Measurements from ENCODE around the gene TEX54. TPM values are rescaled to one million over a fixed set of nuclear protein-coding genes. Genes with fewer than 3 reads are reported as not detected.
"Not testable (repeated sequence)": the region's sequence is repeated elsewhere in the genome, so short reads cannot be mapped to it uniquely, and the experiment has no call there.

Gene TEX54
- total and polyA plus RNA-seq, 4 experiments from 2014 or later = 1.3 to 1.9 TPM; not detected in 2

DNA sequence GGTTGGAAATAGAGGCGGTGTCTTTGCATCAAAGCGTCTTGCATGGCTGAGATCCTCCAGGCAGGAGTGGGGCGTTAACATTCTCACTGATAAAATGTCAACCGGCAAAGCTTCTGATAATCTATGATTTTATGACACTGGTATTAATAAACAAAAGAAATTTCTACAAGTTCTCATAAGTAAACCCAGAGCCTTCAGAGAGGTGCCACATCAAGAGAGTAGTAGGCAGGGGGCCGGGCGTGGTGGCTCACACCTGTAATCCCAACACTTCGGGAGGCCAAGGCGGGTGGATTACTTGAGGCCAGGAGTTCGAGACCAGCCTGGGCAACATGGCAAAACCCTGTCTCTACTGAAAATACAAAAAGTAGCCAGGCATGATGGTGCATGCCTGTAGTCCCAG, 10.2 kb upstream of the TEX54 start:
- Histone ChIP-seq H3K27ac (ENCODE audit: low read depth, low read length) (peak overlapping the region; percentile 98), H3K4me1 (ENCODE audit: insufficient read depth, low read length) (peaks cover 27% of the 10 kb centered on the region), H3K4me3 (ENCODE audit: low read length in 2 of 2) (peak overlapping the region in 1 of 2 donors; percentile 86)
- H3K36me3 Mint-ChIP-seq = peaks cover 0 to 10% of the 10 kb centered on the region in 2 donors
- ChIA-PET POLR2A (ENCODE audit: partially characterized antibody) (interaction anchor here (0.7 to 13.8 kb wide), 21 partner anchors 10 to 291 kb away, joined by 3 to 801 read pairs (median 4); partner anchors contain the start of genes HNRNPUL2, INTS5, MTA2 and NXF1), CTCF (ENCODE audit: partially characterized antibody) (interaction anchor here (0.8 to 1.0 kb wide), 4 partner anchors 11 to 56 kb away, joined by 3 to 4 read pairs (median 4); no protein-coding TSS in a partner anchor)
- not testable (repeated sequence) for H3K36me3 ChIP-seq (ENCODE audit: insufficient read depth, low read length); H3K27me3 ChIP-seq (ENCODE audit: insufficient read depth, low read length); DNase-seq; H3K4me3 Mint-ChIP-seq; H3K27ac Mint-ChIP-seq; H3K27me3 Mint-ChIP-seq; H3K9me3 Mint-ChIP-seq; H3K9me3 ChIP-seq (ENCODE audit: control insufficient read depth in 1 of 2, low read length in 2 of 2)
- H3K4me1 Mint-ChIP-seq = peaks cover 6 to 27% (median 16%) of the 10 kb centered on the region in 4 donors
- intact Hi-C loops (cut with micrococcal nuclease) = loop anchor here (1.0 kb wide), 1 partner anchor 12 kb away; no protein-coding TSS in a partner anchor

- peak in 2 of 5 donors; percentile 9 to 33 for DNase-seq
- Mint-ChIP-seq H3K4me3 (no peak overlapping the region), H3K27me3 (no peaks in the 10 kb centered on the region), H3K36me3 (peaks cover 4 to 15% of the 10 kb centered on the region in 2 donors), H3K27ac (no peak overlapping the region), H3K9me3 (peaks cover 0 to 7% (median 0%) of the 10 kb centered on the region in 8 donors), H3K4me1 (peaks cover 10 to 32% (median 21%) of the 10 kb centered on the region in 4 donors)
- ChIA-PET CTCF (ENCODE audit: partially characterized antibody) (interaction anchor here (0.8 to 3.0 kb wide), 5 partner anchors 12 to 56 kb away, joined by 3 to 9 read pairs (median 4); no protein-coding TSS in a partner anchor), POLR2A (ENCODE audit: partially characterized antibody) (interaction anchor here (0.8 to 13.8 kb wide), 51 partner anchors 10 to 1365 kb away, joined by 3 to 801 read pairs (median 8); partner anchors contain the start of genes B3GAT3, BSCL2, C11orf98 and CSKMT)
- H3K27ac ChIP-seq (ENCODE audit: low read depth, low read length) = peak overlapping the region; percentile 98
- H3K36me3 ChIP-seq (ENCODE audit: insufficient read depth, low read length) = no peaks in the 10 kb centered on the region
- no peaks in the 10 kb centered on the region for H3K9me3 ChIP-seq (ENCODE audit: control insufficient read depth in 1 of 2, low read length in 2 of 2)
- H3K4me3 ChIP-seq (ENCODE audit: low read length in 2 of 2) = peak overlapping the region; percentile 74 to 86
- intact Hi-C loops (cut with micrococcal nuclease) = loop anchor here (1.0 kb wide), 1 partner anchor 13 kb away; no protein-coding TSS in a partner anchor
- peaks cover 32% of the 10 kb centered on the region for H3K4me1 ChIP-seq (ENCODE audit: insufficient read depth, low read length)
- H3K27me3 ChIP-seq (ENCODE audit: insufficient read depth, low read length) = no peaks in the 10 kb centered on the region
Observed at GRCh38 chr11:62842171-62842741, 9.6 kb upstream of the TEX54 start.

DNA sequence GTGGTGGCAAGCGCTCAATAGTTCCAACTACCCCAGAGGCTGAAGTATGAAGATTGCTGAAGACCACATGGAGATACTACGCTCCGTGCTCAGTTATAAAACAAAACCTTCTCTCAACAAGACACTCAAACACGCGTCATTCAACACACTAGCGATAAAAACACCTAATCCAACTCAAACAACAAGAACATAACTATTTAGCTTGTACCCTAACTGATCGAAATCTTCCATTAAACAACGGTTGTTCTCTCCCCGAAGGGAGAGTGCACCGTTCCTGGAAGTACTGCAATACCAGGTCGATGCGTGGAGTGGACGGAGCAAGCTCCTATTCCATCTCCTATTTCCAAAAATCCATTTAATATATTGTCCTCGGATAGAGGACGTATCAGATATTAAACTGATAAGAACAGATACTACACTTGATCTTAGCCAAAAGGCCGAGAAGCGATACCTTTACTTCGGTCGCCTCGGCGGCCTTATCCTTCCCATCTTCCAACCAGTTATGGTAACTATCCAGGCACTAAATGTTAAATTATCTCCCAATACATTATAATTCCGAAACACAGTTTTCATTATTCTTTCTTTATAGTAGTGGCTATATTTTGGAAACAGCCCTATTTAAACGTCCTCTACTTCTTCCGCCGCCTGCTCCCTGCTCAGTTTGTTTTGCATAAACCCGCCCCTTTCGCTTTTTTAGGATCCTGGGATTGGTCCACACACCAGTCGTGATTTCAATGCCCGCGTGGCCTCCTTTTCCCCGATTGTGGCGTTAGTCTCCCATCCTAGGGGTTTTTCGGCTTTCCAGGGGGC, 8.9 kb upstream of the TEX54 start:
- Mint-ChIP-seq H3K9me3 (peaks cover 0 to 7% (median 0%) of the 10 kb centered on the region in 8 donors), H3K4me1 (peaks cover 10 to 34% (median 21%) of the 10 kb centered on the region in 4 donors), H3K4me3 (no peak overlapping the region), H3K27me3 (no peaks in the 10 kb centered on the region), H3K36me3 (peaks cover 6 to 16% of the 10 kb centered on the region in 2 donors), H3K27ac (no peak overlapping the region)
- intact Hi-C loops (cut with micrococcal nuclease) = loop anchor here (1.0 to 2.0 kb wide), 4 partner anchors 14 to 133 kb away; partner anchors contain the start of gene HNRNPUL2
- H3K4me3 ChIP-seq (ENCODE audit: low read length in 2 of 2) = peak overlapping the region; percentile 74 to 86
- no peaks in the 10 kb centered on the region for H3K9me3 ChIP-seq (ENCODE audit: control insufficient read depth in 1 of 2, low read length in 2 of 2)
- peaks cover 32% of the 10 kb centered on the region for H3K4me1 ChIP-seq (ENCODE audit: insufficient read depth, low read length)
- POLR2A ChIA-PET (ENCODE audit: partially characterized antibody) = interaction anchor here (0.6 to 13.8 kb wide), 76 partner anchors 9 to 1937 kb away, joined by 3 to 801 read pairs (median 6); partner anchors contain the start of genes B3GAT3, BAD, BSCL2 and C11orf98
- H3K36me3 ChIP-seq (ENCODE audit: insufficient read depth, low read length) = peaks cover 1% of the 10 kb centered on the region
- CTCF ChIA-PET (ENCODE audit: partially characterized antibody) = interaction anchor here (2.7 to 3.0 kb wide), 2 partner anchors 13 to 55 kb away, joined by 9 to 27 read pairs; partner anchors contain the start of gene TMEM179B
- H3K27me3 ChIP-seq (ENCODE audit: insufficient read depth, low read length) = no peaks in the 10 kb centered on the region
- H3K27ac ChIP-seq (ENCODE audit: low read depth, low read length) = peak overlapping the region; percentile 98
- peak; percentile 88 to 92 (median 90) for DNase-seq

DNA sequence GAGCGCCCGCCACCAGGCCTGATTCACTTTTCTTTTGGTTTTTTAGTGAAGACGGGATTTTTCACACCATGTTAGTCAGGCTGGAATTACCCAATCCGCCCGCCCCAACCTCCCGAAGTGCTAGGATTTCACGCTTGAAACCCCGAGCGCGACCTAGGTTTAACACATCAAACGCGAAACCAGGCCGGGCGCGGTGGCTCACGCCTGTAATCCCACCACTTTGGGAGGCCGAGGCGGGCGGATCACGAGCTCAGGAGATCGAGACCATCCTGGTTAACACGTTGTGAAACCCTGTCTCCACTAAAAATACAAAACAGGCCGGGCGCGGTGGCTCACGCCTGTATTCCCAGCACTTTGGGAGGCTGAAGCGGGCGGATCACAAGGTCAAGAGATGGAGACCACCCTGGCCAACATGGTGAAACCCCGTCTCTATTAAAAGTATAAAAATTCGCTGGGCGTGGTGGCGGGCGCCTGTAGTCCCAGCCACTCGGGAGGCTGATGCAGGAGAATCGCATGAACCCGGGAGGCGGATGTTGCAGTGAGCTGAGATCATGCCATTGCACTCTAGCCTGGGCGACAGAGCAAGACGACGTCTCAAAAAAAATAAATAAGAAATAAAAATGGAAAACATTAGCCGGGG, 8.2 kb upstream of the TEX54 start:
- intact Hi-C loops (cut with micrococcal nuclease) = loop anchor here (1.0 to 2.0 kb wide), 4 partner anchors 40 to 132 kb away; partner anchors contain the start of genes HNRNPUL2 and TMEM179B
- H3K9me3 ChIP-seq (ENCODE audit: control insufficient read depth in 1 of 2, low read length in 2 of 2); H3K27ac Mint-ChIP-seq; H3K36me3 ChIP-seq (ENCODE audit: insufficient read depth, low read length); H3K27me3 Mint-ChIP-seq; H3K27me3 ChIP-seq (ENCODE audit: insufficient read depth, low read length); H3K9me3 Mint-ChIP-seq; H3K4me3 Mint-ChIP-seq: not testable (repeated sequence)
- peaks cover 10 to 38% (median 22%) of the 10 kb centered on the region in 4 donors for H3K4me1 Mint-ChIP-seq
- ChIA-PET POLR2A (ENCODE audit: partially characterized antibody) (interaction anchor here (0.6 to 13.8 kb wide), 77 partner anchors 8 to 1938 kb away, joined by 3 to 801 read pairs (median 6); partner anchors contain the start of genes B3GAT3, BAD, BSCL2 and C11orf98), CTCF (ENCODE audit: partially characterized antibody) (interaction anchor here (2.7 to 3.0 kb wide), 2 partner anchors 14 to 54 kb away, joined by 9 to 27 read pairs; partner anchors contain the start of gene TMEM179B)
- H3K4me1 ChIP-seq (ENCODE audit: insufficient read depth, low read length) = peaks cover 32% of the 10 kb centered on the region
- H3K36me3 Mint-ChIP-seq = peaks cover 8 to 22% of the 10 kb centered on the region in 2 donors
- H3K4me3 ChIP-seq (ENCODE audit: low read length in 2 of 2) = peak overlapping the region in 1 of 2 donors; percentile 86
- peak in 1 of 5 donors; percentile 92 for DNase-seq
- H3K27ac ChIP-seq (ENCODE audit: low read depth, low read length) = peak overlapping the region; percentile 98

- Histone ChIP-seq H3K4me3 (ENCODE audit: low read length in 2 of 2) (peak within 1 kb of the TSS; percentile 86 to 87), H3K27ac (ENCODE audit: low read depth, low read length) (peak within 1 kb of the TSS; percentile 98), H3K36me3 (ENCODE audit: insufficient read depth, low read length) (peaks cover 21% of the 10 kb centered on the region), H3K4me1 (ENCODE audit: insufficient read depth, low read length) (peaks cover 32% of the 10 kb centered on the region), H3K9me3 (ENCODE audit: control insufficient read depth in 1 of 2, low read length in 2 of 2) (no peaks in the 10 kb centered on the region), H3K27me3 (ENCODE audit: insufficient read depth, low read length) (no peaks in the 10 kb centered on the region)
- peak; percentile 90 to 96 (median 93) for DNase-seq
- Mint-ChIP-seq H3K27me3 (no peaks in the 10 kb centered on the region), H3K4me1 (peaks cover 13 to 45% (median 28%) of the 10 kb centered on the region in 4 donors), H3K9me3 (peaks cover 0 to 7% (median 0%) of the 10 kb centered on the region in 8 donors), H3K36me3 (peaks cover 15 to 36% of the 10 kb centered on the region in 2 donors), H3K4me3 (peak within 1 kb of the TSS in 2 of 8 donors; percentile 42 to 45), H3K27ac (no peak within 1 kb of the TSS)
- POLR2A ChIA-PET (ENCODE audit: partially characterized antibody) = interaction anchor here (0.5 to 13.8 kb wide), 40 partner anchors 7 to 1478 kb away, joined by 3 to 801 read pairs (median 12); partner anchors contain the start of genes B3GAT3, BSCL2, C11orf98 and CSKMT
- CTCF ChIA-PET (ENCODE audit: partially characterized antibody) = interaction anchor here (1.1 to 3.0 kb wide), 3 partner anchors 16 to 53 kb away, joined by 3 to 27 read pairs (median 9); partner anchors contain the start of gene TMEM179B
- intact Hi-C loops (cut with micrococcal nuclease) = loop anchor here (1.0 kb wide), 2 partner anchors 8 to 34 kb away; partner anchors contain the start of gene NXF1
Observed at GRCh38 chr11:62839050-62839945, 6.7 kb upstream of the TEX54 start, which contains the start of gene WDR74. TSS of gene WDR74 (minus strand) at chr11:62839590. CDS start at chr11:62839570, 20 bp downstream.
